HuH-7 (cell line): ENCODE results near the gene GPR32.
"Not testable (repeated sequence)": the region's sequence is repeated elsewhere in the genome, so short reads cannot be mapped to it uniquely, and the experiment has no call there.

Experiments used
- DNase-seq: peaks from one replicate; pipeline ENCODE4 v3.0.0; 2011; ENCODE audit warnings: low spot score

Gene GPR32

GRCh38 chr19:50770164-50770563, at the start of gene GPR32:
GPR32 (plus strand) TSS chr19:50770464; CDS start chr19:50770601, 137 bp downstream.
- not testable (repeated sequence) for DNase-seq

DNA sequence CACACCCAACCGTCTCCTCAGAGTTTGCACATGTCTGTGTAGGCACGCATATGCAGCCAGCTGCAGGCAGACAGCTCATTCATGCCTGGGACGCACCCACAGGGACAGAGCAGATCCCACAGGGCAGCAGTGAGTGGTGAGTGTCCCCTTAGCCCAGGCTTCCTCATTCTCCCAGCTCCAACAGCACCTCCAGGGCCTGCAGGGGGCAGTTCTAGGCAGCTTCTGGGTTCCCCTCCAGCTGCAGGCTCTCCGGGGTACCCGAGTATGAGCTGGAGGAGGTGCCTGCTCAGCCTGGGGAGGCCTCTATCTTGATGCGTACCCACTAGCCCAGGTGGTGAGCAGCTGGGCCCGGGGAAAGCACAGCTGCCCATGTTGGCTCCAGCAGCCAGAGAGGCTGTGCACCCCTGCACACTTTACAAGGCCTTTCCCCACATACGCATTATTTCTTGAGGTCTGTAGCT, 49.3 kb upstream of the GPR32 start:
- no peak for DNase-seq

DNA sequence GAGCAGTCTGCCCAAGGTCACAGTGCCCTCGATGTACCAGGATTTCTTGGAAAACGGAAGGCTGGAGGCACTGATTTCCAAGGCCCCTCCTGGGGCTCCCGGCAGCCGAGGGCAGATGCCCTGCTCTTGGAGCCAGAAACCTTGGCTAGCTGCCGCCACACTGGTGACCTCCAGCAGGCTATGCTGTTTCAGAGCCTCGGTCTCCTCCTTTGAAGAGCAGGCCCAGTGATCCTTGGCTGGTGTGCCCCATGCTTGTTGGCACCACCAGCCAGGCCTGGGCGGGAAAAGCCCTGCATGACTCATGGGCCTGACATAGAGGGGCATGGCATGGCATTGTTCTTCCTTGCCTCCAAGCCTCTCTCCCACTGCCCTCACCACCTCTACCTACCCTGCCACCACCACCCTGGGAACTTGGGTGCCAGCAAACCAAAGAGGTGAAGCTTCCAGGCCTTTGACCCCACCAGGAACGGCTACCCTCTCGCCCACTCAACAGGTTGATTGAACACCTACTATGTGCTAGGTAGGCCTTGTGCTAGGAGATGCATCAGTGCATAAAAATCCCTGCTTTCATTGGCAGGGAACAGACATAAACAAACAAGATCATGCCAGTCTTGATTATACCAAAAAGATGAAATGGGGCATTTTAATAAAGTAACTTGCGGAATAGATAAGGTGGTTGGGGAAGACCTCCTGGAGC, 48.7 kb upstream of the GPR32 start:
- no peak for DNase-seq

DNA sequence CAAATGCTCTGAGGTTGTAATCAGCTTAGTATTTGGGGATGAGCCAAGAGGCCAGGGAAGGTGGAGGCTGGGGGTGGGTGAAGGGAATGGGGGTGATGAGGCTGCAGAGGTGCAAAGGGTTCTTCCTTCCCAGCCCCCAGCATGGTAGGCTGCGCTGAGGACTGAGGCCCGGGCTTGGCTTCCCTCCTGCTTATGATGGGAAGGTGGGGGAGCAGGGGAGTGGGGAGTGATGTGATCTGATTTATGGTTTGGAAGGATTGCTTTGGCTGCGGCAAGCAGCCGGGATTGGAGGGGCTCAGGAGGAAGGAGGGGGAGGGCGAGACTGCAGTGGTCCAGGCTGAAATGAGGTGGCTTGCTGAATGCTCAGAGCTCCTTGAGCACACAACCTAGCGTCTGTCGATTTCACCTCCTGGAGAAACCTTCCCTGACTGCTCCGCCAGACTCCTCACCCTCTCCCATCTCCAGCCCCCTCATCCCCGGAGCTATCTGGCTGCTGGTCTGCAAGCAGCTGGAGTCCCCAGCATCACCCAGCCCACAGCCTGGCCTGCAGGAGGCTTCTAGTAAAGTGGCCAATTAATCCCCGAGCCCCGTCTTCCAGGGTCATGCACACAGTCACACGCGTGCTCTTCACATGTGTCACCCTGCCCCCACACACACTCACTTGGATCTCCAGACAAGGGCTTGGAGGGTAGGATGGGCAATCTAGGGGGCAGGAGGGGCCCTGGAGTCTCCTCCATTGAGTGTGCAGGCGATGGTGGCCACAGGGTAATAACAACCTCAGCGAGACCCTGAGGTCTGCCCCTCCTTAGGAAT, 47.9 kb upstream of the GPR32 start:
- no peak for DNase-seq

- DNase-seq, result no peak
Measured at GRCh38 chr19:50723069-50723468, 47.2 kb upstream of the GPR32 start, which contains the start of gene CLEC11A. CLEC11A (plus strand) TSS chr19:50723364; CDS start chr19:50723526, 162 bp downstream.

- no peak for DNase-seq
Measured at GRCh38 chr19:50723735-50724521, 46.3 kb upstream of the GPR32 start.

DNA sequence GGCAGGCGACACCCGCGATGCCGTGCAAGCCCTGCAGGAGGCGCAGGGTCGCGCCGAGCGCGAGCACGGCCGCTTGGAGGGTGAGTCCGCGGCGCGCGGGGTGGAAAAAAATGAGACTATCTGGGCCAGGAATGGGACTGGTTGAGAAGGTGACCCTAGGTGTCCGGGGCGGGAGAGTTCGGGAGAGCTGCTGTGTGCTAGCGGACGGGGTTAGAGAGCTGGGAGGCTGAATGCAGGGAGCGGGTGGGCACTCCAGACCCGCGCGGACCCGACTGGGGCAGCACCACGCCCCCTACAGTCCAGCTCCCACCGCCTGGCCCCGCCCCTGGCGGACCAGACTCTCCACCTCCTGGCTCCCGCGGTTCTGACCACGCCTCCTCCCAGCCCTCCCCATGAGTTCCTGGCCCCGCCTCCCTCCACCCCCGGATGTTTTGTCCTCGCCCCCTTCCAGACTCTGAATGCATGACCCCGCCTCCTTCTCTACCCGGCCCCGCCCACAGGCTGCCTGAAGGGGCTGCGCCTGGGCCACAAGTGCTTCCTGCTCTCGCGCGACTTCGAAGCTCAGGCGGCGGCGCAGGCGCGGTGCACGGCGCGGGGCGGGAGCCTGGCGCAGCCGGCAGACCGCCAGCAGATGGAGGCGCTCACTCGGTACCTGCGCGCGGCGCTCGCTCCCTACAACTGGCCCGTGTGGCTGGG, 45.6 kb upstream of the GPR32 start:
- peak; percentile 82 for DNase-seq

DNA sequence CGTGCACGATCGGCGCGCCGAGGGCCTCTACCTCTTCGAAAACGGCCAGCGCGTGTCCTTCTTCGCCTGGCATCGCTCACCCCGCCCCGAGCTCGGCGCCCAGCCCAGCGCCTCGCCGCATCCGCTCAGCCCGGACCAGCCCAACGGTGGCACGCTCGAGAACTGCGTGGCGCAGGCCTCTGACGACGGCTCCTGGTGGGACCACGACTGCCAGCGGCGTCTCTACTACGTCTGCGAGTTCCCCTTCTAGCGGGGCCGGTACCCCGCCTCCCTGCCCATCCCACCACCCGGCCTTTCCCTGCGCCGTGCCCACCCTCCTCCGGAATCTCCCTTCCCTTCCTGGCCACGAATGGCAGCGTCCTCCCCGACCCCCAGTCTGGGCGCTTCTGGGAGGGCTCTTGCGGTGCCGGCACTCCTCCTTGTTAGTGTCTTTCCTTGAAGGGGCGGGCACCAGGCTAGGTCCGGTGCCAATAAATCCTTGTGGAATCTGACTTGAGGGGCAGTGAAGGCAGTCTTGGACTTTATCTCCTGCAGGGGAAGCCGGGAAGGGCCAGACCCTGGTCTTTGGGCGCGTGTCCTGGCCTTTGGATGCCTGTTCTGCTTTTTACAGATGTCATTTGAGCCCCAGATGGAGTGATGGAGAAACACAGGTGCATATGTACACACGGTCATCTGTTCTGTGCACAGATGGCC, 44.9 kb upstream of the GPR32 start:
- DNase-seq, result no peak

DNA sequence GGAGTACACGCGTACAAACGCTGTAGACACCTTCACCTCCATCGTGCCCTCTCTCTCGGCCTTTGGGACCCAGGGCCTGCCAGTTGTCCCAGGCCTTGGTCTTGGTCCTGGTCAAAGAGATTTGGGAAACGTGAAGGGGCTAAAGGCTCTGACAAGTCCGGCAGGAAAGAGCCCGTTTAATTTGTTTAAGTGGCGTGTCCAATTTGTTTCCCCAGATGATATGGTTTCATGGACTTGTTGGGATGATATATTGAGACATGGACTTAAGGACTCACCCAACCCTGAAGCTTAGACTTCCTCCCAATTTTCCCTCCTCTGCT, 44.4 kb upstream of the GPR32 start:
- DNase-seq, result no peak

GRCh38 chr19:50728084-50728737, 42.1 kb upstream of the GPR32 start:
- no peak for DNase-seq

DNA sequence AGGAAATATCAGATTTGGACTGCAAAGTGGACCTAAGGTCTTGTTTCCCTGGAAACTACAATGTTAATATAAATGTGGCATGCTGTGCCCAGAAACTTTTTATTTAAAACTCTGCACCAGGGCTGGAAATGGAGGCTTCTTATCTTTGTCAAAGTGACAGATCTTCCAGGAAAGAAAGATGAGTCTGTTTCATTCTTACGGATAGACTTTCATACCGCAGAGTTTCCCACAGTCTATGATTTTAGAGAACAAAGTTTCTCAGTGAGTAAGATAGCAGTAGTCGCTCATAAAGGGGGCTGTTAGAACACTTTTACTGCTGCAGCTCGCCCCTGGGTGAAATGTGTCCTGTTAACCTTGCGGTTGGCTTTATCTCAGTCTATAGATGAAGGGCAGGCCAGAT, 40.4 kb upstream of the GPR32 start:
- DNase-seq, result no peak

- DNase-seq, result no peak
Measured at GRCh38 chr19:50735869-50736268, 34.4 kb upstream of the GPR32 start.

- no peak for DNase-seq
Measured at GRCh38 chr19:50736338-50736737, 33.9 kb upstream of the GPR32 start.

DNA sequence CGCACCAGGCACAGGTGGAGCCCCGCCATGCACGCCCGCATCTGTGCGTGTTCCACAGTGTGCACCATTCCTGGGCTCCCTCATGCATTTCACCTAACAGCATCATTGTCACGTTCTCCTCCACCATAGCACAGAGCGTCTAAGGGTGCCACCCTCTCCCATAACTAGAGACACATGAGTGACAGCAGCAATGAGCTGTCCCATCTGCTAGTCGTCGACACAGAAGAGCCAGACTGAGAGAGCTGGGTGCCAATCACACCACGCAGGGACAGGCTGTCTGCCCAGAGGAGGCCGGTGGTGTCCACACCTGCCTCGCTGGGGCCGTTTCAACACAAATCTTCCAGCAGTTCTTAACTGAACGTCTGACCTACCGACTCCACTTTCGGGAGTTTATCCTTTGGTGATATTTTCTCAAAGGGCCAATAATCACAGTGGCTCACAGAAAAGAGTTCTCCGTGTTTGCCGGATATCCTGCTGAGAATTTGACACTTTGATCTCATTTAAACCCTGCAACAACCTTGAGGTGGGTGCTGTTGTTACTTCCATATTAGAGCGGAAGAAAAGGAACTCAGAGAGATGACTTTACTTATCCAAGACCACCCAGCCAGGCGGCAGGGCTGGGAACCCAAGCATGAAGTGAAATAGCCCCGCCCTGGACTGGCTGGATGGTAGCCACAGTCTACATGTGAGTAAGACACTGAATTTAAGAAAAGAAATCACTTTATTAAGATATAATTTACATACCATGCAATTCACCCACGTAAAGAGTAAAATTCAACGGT, 30.9 kb upstream of the GPR32 start:
- DNase-seq, result no peak

GRCh38 chr19:50739914-50740426, 30.3 kb upstream of the GPR32 start:
- no peak for DNase-seq

GRCh38 chr19:50741179-50741933, 28.9 kb upstream of the GPR32 start:
- DNase-seq, result no peak

GRCh38 chr19:50743537-50743936, 26.7 kb upstream of the GPR32 start:
- no peak for DNase-seq

- no peak for DNase-seq
Measured at GRCh38 chr19:50745221-50745620, 25.0 kb upstream of the GPR32 start.

DNA sequence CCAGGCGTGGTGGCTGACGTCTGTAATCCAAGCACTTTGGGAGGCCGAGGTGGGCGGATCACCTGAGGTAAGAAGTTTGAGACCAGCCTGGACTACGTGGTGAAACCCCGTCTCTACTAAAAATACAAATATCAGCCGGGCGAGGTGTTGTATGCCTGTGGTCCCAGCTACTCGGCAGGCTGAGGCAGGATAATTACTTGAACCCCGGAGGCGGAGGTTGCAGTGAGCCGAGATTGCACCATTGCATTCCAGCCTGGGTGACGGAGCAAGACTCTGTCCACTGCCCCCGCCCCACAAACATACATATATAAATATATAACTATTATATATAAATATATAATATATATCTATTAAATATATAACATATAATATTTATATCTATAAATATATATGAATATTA, 23.1 kb upstream of the GPR32 start:
- not testable (repeated sequence) for DNase-seq
